Natural killer cell (primary cell): ENCODE measurements around the gene SPG11. TPM values are rescaled to one million over a fixed set of nuclear protein-coding genes. Genes with fewer than 3 reads are reported as not detected.
A peak's percentile ranks its signal among the peaks of the same experiment; 100 is the strongest.

Experiments used
- ATAC-seq, 3 donors: fragments of 150-1000 bp in 2 of 3; fragments of 200-7000 bp in 1 of 3; cut with Tn5 transposase; 1 replicate in 1 of 3; 2 replicates in 2 of 3; pipeline ENCODE4 v1.10.0; 2021; ENCODE audit warnings: mild to moderate bottlenecking in 2 of 3, moderate library complexity in 2 of 3
- DNase-seq, 2 donors: peaks; one replicate each; pipeline versions ENCODE4 v3.0.0 to v3.0.0-alpha.2; 2013 to 2021; ENCODE audit warnings: mixed read lengths in 1 of 2
- H3K27ac ChIP-seq: one replicate; pipeline ENCODE4 v1.5.1; 2013; ENCODE audit warnings: mild to moderate bottlenecking, low read length
- H3K27me3 ChIP-seq: one replicate; pipeline ENCODE4 v1.6.1; 2013; ENCODE audit warnings: low read length; ENCODE audit not compliant: control insufficient read depth, insufficient read depth
- H3K36me3 ChIP-seq: one replicate; pipeline ENCODE4 v1.6.1; 2013; ENCODE audit warnings: low read length; ENCODE audit not compliant: control insufficient read depth, insufficient read depth
- H3K4me1 ChIP-seq: one replicate; pipeline ENCODE4 v1.6.1; 2013; ENCODE audit warnings: low read length; ENCODE audit not compliant: control insufficient read depth, insufficient read depth
- H3K4me3 ChIP-seq: one replicate; pipeline ENCODE4 v1.5.1; 2013; ENCODE audit warnings: low read length
- H3K9me3 ChIP-seq: one replicate; pipeline ENCODE4 v1.6.1; 2013; ENCODE audit warnings: low read length; ENCODE audit not compliant: control insufficient read depth, insufficient read depth
- H3K27ac Mint-ChIP-seq, 2 donors: one replicate each; pipeline ENCODE4 v1.8.0; 2022; ENCODE audit warnings: mild to moderate bottlenecking in 2 of 2, mixed read lengths in 2 of 2, moderate library complexity in 1 of 2
- H3K27me3 Mint-ChIP-seq, 2 donors: one replicate each; pipeline ENCODE4 v1.8.0; 2022; ENCODE audit warnings: low read depth in 2 of 2, mixed read lengths in 2 of 2
- H3K36me3 Mint-ChIP-seq: one replicate; pipeline ENCODE4 v1.8.0; 2022; ENCODE audit warnings: mixed read lengths
- H3K4me1 Mint-ChIP-seq, 2 donors: one replicate each; pipeline ENCODE4 v1.8.0; 2022; ENCODE audit warnings: mixed read lengths in 2 of 2
- H3K4me3 Mint-ChIP-seq: one replicate; pipeline ENCODE4 v1.8.0; 2022; ENCODE audit warnings: mild to moderate bottlenecking, moderate library complexity, mixed read lengths
- H3K9me3 Mint-ChIP-seq, 2 donors: one replicate each; pipeline ENCODE4 v1.8.0; 2022; ENCODE audit warnings: mixed read lengths in 2 of 2
- CTCF ChIP-seq: fragments of 200-600 bp; IDR thresholded peaks from one replicate; pipeline ENCODE4 v1.8.0; 2022; ENCODE audit warnings: antibody characterized with exemption
- WGBS: methylation state at CpG from one replicate; pipeline ENCODE4 v1.1.7; 2013; ENCODE audit warnings: missing lambda C conversion rate; ENCODE audit not compliant: insufficient coverage; 5-methylcytosine and 5-hydroxymethylcytosine counted together
- intact Hi-C: fragments of 100-400 bp; cut with micrococcal nuclease; formaldehyde crosslinking; loops from one replicate; pipeline ENCODE4 v1.14.2; 2022
- total RNA-seq, 4 donors: library from RNA; stranded (reverse); fragments of 120-200 nt in 1 of 4; gene quantifications; one replicate each; pipeline versions ENCODE4 v1.2.3 to v1.2.4, GENCODE V29; 2013 to 2022

SPG11 gene
- total RNA-seq, 3 donors from 2014 or later (not counting 1 experiment from before 2014, with no cell fraction given): 123 to 154 (median 153) TPM

- H3K4me1 ChIP-seq: no peaks in the 10 kb centered on the region
- Mint-ChIP-seq H3K36me3 (peaks cover 16% of the 10 kb centered on the region), H3K4me1 (no peaks in the 10 kb centered on the region), H3K27ac (no peak overlapping the region), H3K9me3 (no peaks in the 10 kb centered on the region), H3K27me3 (no peaks in the 10 kb centered on the region), H3K4me3 (no peak overlapping the region)
- ATAC-seq: peak; percentile 62 to 78 (median 71)
- DNase-seq: peak in 1 of 2 donors; percentile 73
- H3K9me3 ChIP-seq: no peaks in the 10 kb centered on the region
- TF ChIP-seq CTCF: peak; percentile 61
- no peaks in the 10 kb centered on the region for H3K27me3 ChIP-seq
- no peak overlapping the region for H3K4me3 ChIP-seq
- H3K27ac ChIP-seq: no peak overlapping the region
- 91% methylated on average over 7 of the region's 7 CpGs for WGBS
- intact Hi-C loops: loop anchor here (1.0 to 5.0 kb wide), 2 partner anchors 145 to 444 kb away; no protein-coding TSS in a partner anchor
- H3K36me3 ChIP-seq: peaks cover 87% of the 10 kb centered on the region
Observed at GRCh38 chr15:44593042-44593736, 70.3 kb downstream of the SPG11 start.

GRCh38 chr15:44591326-44591725 lies 72.1 kb downstream of the SPG11 start:
- Mint-ChIP-seq H3K27ac (no peak overlapping the region), H3K9me3 (no peaks in the 10 kb centered on the region), H3K4me3 (no peak overlapping the region), H3K4me1 (no peaks in the 10 kb centered on the region), H3K27me3 (no peaks in the 10 kb centered on the region), H3K36me3 (peaks cover 16% of the 10 kb centered on the region)
- DNase-seq (no peak), ATAC-seq (no peak)
- TF ChIP-seq CTCF: no peak
- no peaks in the 10 kb centered on the region for H3K27me3 ChIP-seq
- H3K36me3 ChIP-seq: peaks cover 86% of the 10 kb centered on the region
- no peak overlapping the region for H3K27ac ChIP-seq
- no peak overlapping the region for H3K4me3 ChIP-seq
- intact Hi-C loops: loop anchor here (5.0 kb wide), 1 partner anchor 446 kb away; no protein-coding TSS in a partner anchor
- H3K4me1 ChIP-seq: no peaks in the 10 kb centered on the region
- no peaks in the 10 kb centered on the region for H3K9me3 ChIP-seq
- WGBS: 100% methylated on average over 1 of the region's 1 CpG

- H3K27me3 ChIP-seq: no peaks in the 10 kb centered on the region
- DNase-seq (no peak), ATAC-seq (no peak)
- TF ChIP-seq CTCF: no peak
- no peaks in the 10 kb centered on the region for H3K4me1 ChIP-seq
- H3K9me3 ChIP-seq: no peaks in the 10 kb centered on the region
- Mint-ChIP-seq H3K4me1 (peaks cover 5 to 8% of the 10 kb centered on the region in 2 donors), H3K36me3 (peaks cover 23% of the 10 kb centered on the region), H3K4me3 (no peak overlapping the region), H3K27ac (peak overlapping the region; percentile 44 to 48), H3K27me3 (no peaks in the 10 kb centered on the region), H3K9me3 (no peaks in the 10 kb centered on the region)
- WGBS: 98% methylated on average over 4 of the region's 5 CpGs
- no peak overlapping the region for H3K4me3 ChIP-seq
- H3K36me3 ChIP-seq: peaks cover 82% of the 10 kb centered on the region
- intact Hi-C loops: no loop called here
- no peak overlapping the region for H3K27ac ChIP-seq
Observed at GRCh38 chr15:44588541-44588940, 74.9 kb downstream of the SPG11 start.
